ENCODE measurements around the gene ADIPOR2.

Gene ADIPOR2

GRCh38 chr12:1737652-1738286, 46.9 kb downstream of the ADIPOR2 start:
- no peak for DNase-seq (ENCODE audit: low read depth)

GRCh38 chr12:1738446-1738845, 47.6 kb downstream of the ADIPOR2 start:
- no peak for DNase-seq (ENCODE audit: low read depth)

- no peak for DNase-seq (ENCODE audit: low read depth)
These were observed 48.5 kb downstream of the ADIPOR2 start for GRCh38 chr12:1739368-1739767.

GRCh38 chr12:1740161-1740948, 49.5 kb downstream of the ADIPOR2 start:
- no peak for DNase-seq (ENCODE audit: low read depth)

- no peak for DNase-seq (ENCODE audit: low read depth)
These were observed 50.5 kb downstream of the ADIPOR2 start for GRCh38 chr12:1741154-1741949.

GRCh38 chr12:1744932-1745331, 54.1 kb downstream of the ADIPOR2 start:
- DNase-seq (ENCODE audit: low read depth), result no peak

GRCh38 chr12:1747609-1748008, 56.7 kb downstream of the ADIPOR2 start:
- DNase-seq (ENCODE audit: low read depth), result no peak

- DNase-seq (ENCODE audit: low read depth), result no peak
These were observed 58.1 kb downstream of the ADIPOR2 start for GRCh38 chr12:1749019-1749418.

- no peak for DNase-seq (ENCODE audit: low read depth)
These were observed 59.4 kb downstream of the ADIPOR2 start for GRCh38 chr12:1750300-1750699.

GRCh38 chr12:1758376-1758775, 67.5 kb downstream of the ADIPOR2 start:
- DNase-seq (ENCODE audit: low read depth), result no peak

- DNase-seq (ENCODE audit: low read depth), result no peak
These were observed 68.0 kb downstream of the ADIPOR2 start for GRCh38 chr12:1758887-1759286.

- no peak for DNase-seq (ENCODE audit: low read depth)
These were observed 69.9 kb downstream of the ADIPOR2 start for GRCh38 chr12:1760566-1761382.

GRCh38 chr12:1761857-1762256, 71.0 kb downstream of the ADIPOR2 start:
- DNase-seq (ENCODE audit: low read depth), result no peak

GRCh38 chr12:1763153-1763552, 72.3 kb downstream of the ADIPOR2 start:
- DNase-seq (ENCODE audit: low read depth), result no peak

GRCh38 chr12:1766110-1766509, 75.2 kb downstream of the ADIPOR2 start:
- no peak for DNase-seq (ENCODE audit: low read depth)

GRCh38 chr12:1767407-1768090, 76.7 kb downstream of the ADIPOR2 start:
- no peak for DNase-seq (ENCODE audit: low read depth)

- DNase-seq (ENCODE audit: low read depth), result no peak
These were observed 77.7 kb downstream of the ADIPOR2 start for GRCh38 chr12:1768615-1769014.

- no peak for DNase-seq (ENCODE audit: low read depth)
These were observed 79.1 kb downstream of the ADIPOR2 start for GRCh38 chr12:1769809-1770494.

- no peak for DNase-seq (ENCODE audit: low read depth)
These were observed 83.2 kb downstream of the ADIPOR2 start for GRCh38 chr12:1773937-1774655.

All from CMK (cell line).